A375 (cell line): Measurements from ENCODE around the gene CLEC11A. TPM values are rescaled to one million over a fixed set of nuclear protein-coding genes. Genes with fewer than 3 reads are reported as not detected.

ENCODE experiments used
- total RNA-seq: library from RNA; depleted of rRNA; stranded (reverse); fragments of >200 nt; shearing (Covaris generic); gene quantifications from 2 replicates; pipeline ENCODE4 v1.2.3, GENCODE V29; 2014; rRNA removed

CLEC11A gene
- 17.3 and 17.7 TPM in 2 replicates for total RNA-seq

GRCh38 chr19:50723069-50723468, at the start of gene CLEC11A:
CLEC11A (plus strand) TSS chr19:50723364; CDS start chr19:50723526, 162 bp downstream.

GRCh38 chr19:50719566-50719965, 3.6 kb upstream of the CLEC11A start, which contains the start of gene SHANK1:
SHANK1 (minus strand) TSS chr19:50719802; CDS start chr19:50716919, 2,883 bp downstream.

GRCh38 chr19:50770164-50770563, 47.0 kb downstream of the CLEC11A start, which contains the start of gene GPR32:
GPR32 (plus strand) TSS chr19:50770464; CDS start chr19:50770601, 137 bp downstream.

Other genes starting within 250 kb of the CLEC11A start
- gene EMC10, start 246.9 kb upstream of the CLEC11A start, total RNA-seq: 40.9 and 44.9 TPM in 2 replicates
- 0.15 and 0.88 TPM in 2 replicates for gene GARIN5A, start 246.5 kb upstream of the CLEC11A start, total RNA-seq
- gene JOSD2, start 212.2 kb upstream of the CLEC11A start, total RNA-seq: 42.8 and 58.6 TPM in 2 replicates
- not detected in 2 replicates for gene ASPDH, start 209.5 kb upstream of the CLEC11A start, total RNA-seq
- gene LRRC4B, start 154.9 kb upstream of the CLEC11A start, total RNA-seq: 7.4 and 8.4 TPM in 2 replicates
- gene SYT3, start 83.5 kb upstream of the CLEC11A start, total RNA-seq: 0.60 and 0.61 TPM in 2 replicates
- 5.2 and 13.8 TPM in 2 replicates for gene C19orf81, start 73.9 kb upstream of the CLEC11A start, total RNA-seq
- 0.77 and 1.4 TPM in 2 replicates for gene SHANK1, start 3.6 kb upstream of the CLEC11A start, total RNA-seq
- gene GPR32, start 47.1 kb downstream of the CLEC11A start, total RNA-seq: not detected in 2 replicates
- gene ACP4, start 67.1 kb downstream of the CLEC11A start, total RNA-seq: not detected in 2 replicates
- not detected in 2 replicates for gene KLK1, start 100.4 kb downstream of the CLEC11A start, total RNA-seq
- gene KLK15, start 110.2 kb downstream of the CLEC11A start, total RNA-seq: not detected in 2 replicates
- gene KLK3, start 131.6 kb downstream of the CLEC11A start, total RNA-seq: not detected in 2 replicates
- 0.50 and 1.5 TPM in 2 replicates for gene KLK2, start 150.1 kb downstream of the CLEC11A start, total RNA-seq
- not detected in 2 replicates for gene KLK4, start 188.0 kb downstream of the CLEC11A start, total RNA-seq
- not detected in 2 replicates for gene KLK5, start 229.7 kb downstream of the CLEC11A start, total RNA-seq
- gene KLK6, start 246.2 kb downstream of the CLEC11A start, total RNA-seq: 0.94 and 1.6 TPM in 2 replicates